OCI-LY7 (cell line): Measurements from ENCODE around the gene HIVEP3. TPM values are rescaled to one million over a fixed set of nuclear protein-coding genes. Genes with fewer than 3 reads are reported as not detected.

Experiments used
- BruUV-seq: library from RNA; stranded (reverse); fragments of 400-500 nt; replicated peaks from 2 replicates; lab custom pipeline; 2021; lab: Mats Ljungman, UMichigan
- CTCF ChIA-PET: fragments of 300-600 bp; sonication (Branson Sonifier 250); formaldehyde crosslinking; loops from one replicate; lab custom pipeline; 2022; ENCODE audit warnings: antibody characterized with exemption; ENCODE audit not compliant: unreplicated experiment; lab: Charles Lee
- POLR2A ChIA-PET: fragments of 300-600 bp; sonication (Branson Sonifier 250); formaldehyde crosslinking; loops from one replicate; lab custom pipeline; 2022; ENCODE audit warnings: antibody characterized with exemption; lab: Charles Lee
- DNase-seq: peaks from one replicate; pipeline ENCODE4 v3.0.0-alpha.2; 2015; ENCODE audit warnings: low spot score
- H2AFZ ChIP-seq: fragments of 200-600 bp; sonication (generic), shearing (Covaris generic); 2 replicates; pipeline ENCODE4 v1.6.1; 2014; ENCODE audit warnings: mild to moderate bottlenecking, antibody characterized with exemption, low read length, moderate library complexity
- H3K27ac ChIP-seq: fragments of 200-600 bp; sonication (generic); 2 replicates; pipeline ENCODE4 v1.5.1; 2014; ENCODE audit warnings: mixed run types, low read depth, mild to moderate bottlenecking, moderate library complexity, low read length, inconsistent platforms; ENCODE audit not compliant: poor library complexity, severe bottlenecking
- H3K36me3 ChIP-seq: fragments of 200-600 bp; sonication (generic); 2 replicates; pipeline ENCODE4 v1.6.1; 2014; ENCODE audit warnings: mild to moderate bottlenecking, antibody characterized with exemption, low read length, moderate library complexity, mixed read lengths; ENCODE audit not compliant: insufficient read depth
- H3K4me1 ChIP-seq: fragments of 200-600 bp; sonication (generic); 2 replicates; pipeline ENCODE4 v1.5.1; 2014; ENCODE audit warnings: mild to moderate bottlenecking, low read length; ENCODE audit not compliant: insufficient read depth, poor library complexity, severe bottlenecking
- H3K4me2 ChIP-seq: fragments of 200-600 bp; sonication (generic); 2 replicates; pipeline ENCODE4 v1.6.1; 2014; ENCODE audit warnings: mild to moderate bottlenecking, low read length
- H3K4me3 ChIP-seq: fragments of 200-600 bp; sonication (generic); 2 replicates; pipeline ENCODE4 v1.5.1; 2014; ENCODE audit warnings: mild to moderate bottlenecking, low read depth, low read length; ENCODE audit not compliant: poor library complexity, severe bottlenecking
- H3K79me2 ChIP-seq: fragments of 200-600 bp; sonication (generic); 2 replicates; pipeline ENCODE4 v1.6.1; 2016; ENCODE audit warnings: low read depth, mild to moderate bottlenecking, low read length, moderate library complexity, mixed read lengths; ENCODE audit not compliant: insufficient read depth
- H3K9me2 ChIP-seq: fragments of 200-600 bp; sonication (generic); 2 replicates; pipeline ENCODE4 v1.6.1; 2016; ENCODE audit warnings: mild to moderate bottlenecking, low read length, mixed read lengths; ENCODE audit not compliant: insufficient read depth
- H3K9me3 ChIP-seq: fragments of 200-600 bp; sonication (generic); 2 replicates; pipeline ENCODE4 v1.6.1; 2014; ENCODE audit warnings: mild to moderate bottlenecking, mixed run types, low read length, mixed read lengths
- H4K20me1 ChIP-seq: fragments of 200-600 bp; sonication (generic); 2 replicates; pipeline ENCODE4 v1.6.1; 2014; ENCODE audit warnings: mild to moderate bottlenecking, antibody characterized with exemption, low read length, moderate library complexity, mixed read lengths; ENCODE audit not compliant: insufficient read depth
- EZH2phosphoT487 ChIP-seq: fragments of 200-600 bp; sonication (generic); IDR thresholded peaks from 2 replicates; pipeline ENCODE4 v1.6.1; 2018; ENCODE audit warnings: low read depth, borderline replicate concordance, mild to moderate bottlenecking, mixed run types, antibody characterized with exemption, low read length, moderate library complexity, mixed read lengths
- intact Hi-C: fragments of 100-400 bp; cut with micrococcal nuclease; formaldehyde crosslinking; loops from one replicate; pipeline ENCODE4 v1.10.0; 2022; ENCODE audit not compliant: unreplicated experiment
- total RNA-seq, 2 experiments: library from RNA; depleted of rRNA in 1 of 2; stranded (reverse); fragments of >200 nt in 1 of 2; shearing (Covaris generic) in 1 of 2; gene quantifications; 2 replicates each; pipeline ENCODE4 v1.2.3, GENCODE V29; 2014 to 2022
- TF ChIP-seq, protein P1 (sequence below): fragments of 200-600 bp; sonication (generic); conservative IDR thresholded peaks from 2 replicates; pipeline ENCODE4 v1.5.1; 2014; ENCODE audit warnings: mild to moderate bottlenecking, antibody characterized with exemption, low read length, moderate library complexity, mixed read lengths

HIVEP3 gene
- total RNA-seq, 2 experiments from 2014 or later = 0.53 to 0.60 TPM

DNA sequence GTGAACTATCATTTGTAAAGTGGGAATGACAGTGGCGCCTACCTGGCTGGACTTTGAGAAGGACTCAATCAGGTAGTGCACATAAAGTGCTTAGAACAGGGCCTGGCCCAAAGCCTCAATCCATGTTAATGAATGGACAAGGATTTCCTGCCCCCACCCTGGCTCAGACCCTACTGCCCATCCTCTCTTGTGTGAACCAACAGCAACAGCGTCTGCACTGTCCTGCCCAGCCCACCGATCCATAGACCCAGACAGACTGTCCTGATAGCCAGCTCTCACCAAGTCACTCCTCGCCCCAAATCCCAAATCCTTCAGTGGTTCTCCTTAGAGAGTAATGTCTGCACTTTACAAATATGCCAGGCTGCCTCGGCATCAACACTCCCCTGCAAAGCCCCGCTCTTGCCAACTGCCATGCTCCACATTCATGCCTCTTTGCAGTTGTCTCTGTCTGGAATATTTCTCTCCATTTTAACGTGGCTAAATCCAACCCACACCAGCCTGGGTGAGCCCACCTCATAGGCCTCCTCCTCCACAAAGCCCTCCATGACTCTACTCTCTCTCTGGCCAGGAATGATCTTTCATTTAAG lies 276.7 kb downstream of the HIVEP3 start:
- intact Hi-C loops = no loop called here
- H3K9me2 ChIP-seq = no peaks in the 10 kb centered on the region
- CTCF ChIA-PET = interaction anchor here (0.6 kb wide), 1 partner anchor 615 kb away, joined by 5 read pairs; no protein-coding TSS in a partner anchor
- no peaks in the 10 kb centered on the region for H4K20me1 ChIP-seq
- H2AFZ ChIP-seq = peak overlapping the region; percentile 19; the same call in 1 of the 2 replicates
- no peaks in the 10 kb centered on the region for H3K79me2 ChIP-seq
- POLR2A ChIA-PET = no interaction called here
- no peak overlapping the region for H3K27ac ChIP-seq
- peaks cover 25% of the 10 kb centered on the region for H3K4me1 ChIP-seq
- H3K4me2 ChIP-seq = peak overlapping the region; percentile 24; the same call in 1 of the 2 replicates
- no peaks in the 10 kb centered on the region for H3K9me3 ChIP-seq
- H3K36me3 ChIP-seq = no peaks in the 10 kb centered on the region
- no peak for DNase-seq
- no peak overlapping the region for H3K4me3 ChIP-seq
- no TSS peak for BruUV-seq
- no peak for TF ChIP-seq EZH2phosphoT487
- TF ChIP-seq, protein P1, sequence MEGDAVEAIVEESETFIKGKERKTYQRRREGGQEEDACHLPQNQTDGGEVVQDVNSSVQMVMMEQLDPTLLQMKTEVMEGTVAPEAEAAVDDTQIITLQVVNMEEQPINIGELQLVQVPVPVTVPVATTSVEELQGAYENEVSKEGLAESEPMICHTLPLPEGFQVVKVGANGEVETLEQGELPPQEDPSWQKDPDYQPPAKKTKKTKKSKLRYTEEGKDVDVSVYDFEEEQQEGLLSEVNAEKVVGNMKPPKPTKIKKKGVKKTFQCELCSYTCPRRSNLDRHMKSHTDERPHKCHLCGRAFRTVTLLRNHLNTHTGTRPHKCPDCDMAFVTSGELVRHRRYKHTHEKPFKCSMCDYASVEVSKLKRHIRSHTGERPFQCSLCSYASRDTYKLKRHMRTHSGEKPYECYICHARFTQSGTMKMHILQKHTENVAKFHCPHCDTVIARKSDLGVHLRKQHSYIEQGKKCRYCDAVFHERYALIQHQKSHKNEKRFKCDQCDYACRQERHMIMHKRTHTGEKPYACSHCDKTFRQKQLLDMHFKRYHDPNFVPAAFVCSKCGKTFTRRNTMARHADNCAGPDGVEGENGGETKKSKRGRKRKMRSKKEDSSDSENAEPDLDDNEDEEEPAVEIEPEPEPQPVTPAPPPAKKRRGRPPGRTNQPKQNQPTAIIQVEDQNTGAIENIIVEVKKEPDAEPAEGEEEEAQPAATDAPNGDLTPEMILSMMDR = no peak

DNA sequence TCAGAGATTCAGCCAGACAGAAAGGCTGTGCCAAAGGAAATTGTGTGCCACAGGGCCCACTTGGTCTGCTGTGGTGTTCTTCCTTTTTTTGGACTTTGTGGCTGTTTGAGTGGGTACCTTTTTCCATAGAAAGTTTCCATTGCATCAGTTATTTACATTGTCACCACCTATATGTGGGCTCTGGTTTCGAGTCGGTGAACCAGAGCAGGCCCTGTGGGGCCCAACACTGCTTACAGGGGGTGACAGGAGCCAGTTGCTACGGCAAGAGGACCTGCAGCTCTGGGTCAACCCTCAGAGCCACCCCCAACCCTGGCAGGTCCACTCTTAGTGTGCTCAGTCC lies 277.3 kb downstream of the HIVEP3 start:
- H3K4me2 ChIP-seq = peak overlapping the region; percentile 24; the same call in 1 of the 2 replicates
- intact Hi-C loops = no loop called here
- ChIA-PET CTCF (no interaction called here), POLR2A (no interaction called here)
- no TSS peak for BruUV-seq
- H3K27ac ChIP-seq = no peak overlapping the region
- H3K4me3 ChIP-seq = no peak overlapping the region
- no peaks in the 10 kb centered on the region for H3K79me2 ChIP-seq
- TF ChIP-seq, protein P1 = no peak
- no peak for TF ChIP-seq EZH2phosphoT487
- no peaks in the 10 kb centered on the region for H3K36me3 ChIP-seq
- no peaks in the 10 kb centered on the region for H3K9me2 ChIP-seq
- H2AFZ ChIP-seq = peak overlapping the region; percentile 19; the same call in 1 of the 2 replicates
- H3K4me1 ChIP-seq = peaks cover 25% of the 10 kb centered on the region
- H3K9me3 ChIP-seq = no peaks in the 10 kb centered on the region
- H4K20me1 ChIP-seq = no peaks in the 10 kb centered on the region
- DNase-seq = peak; percentile 61

- H2AFZ ChIP-seq = peak overlapping the region; percentile 19; the same call in 1 of the 2 replicates
- ChIA-PET POLR2A (no interaction called here), CTCF (no interaction called here)
- peaks cover 25% of the 10 kb centered on the region for H3K4me1 ChIP-seq
- H3K27ac ChIP-seq = no peak overlapping the region
- H3K36me3 ChIP-seq = no peaks in the 10 kb centered on the region
- BruUV-seq = no TSS peak
- no peaks in the 10 kb centered on the region for H3K9me2 ChIP-seq
- peak overlapping the region; percentile 24; the same call in 1 of the 2 replicates for H3K4me2 ChIP-seq
- no peaks in the 10 kb centered on the region for H4K20me1 ChIP-seq
- intact Hi-C loops = no loop called here
- no peak overlapping the region for H3K4me3 ChIP-seq
- no peaks in the 10 kb centered on the region for H3K79me2 ChIP-seq
- TF ChIP-seq, protein P1 = no peak
- no peak for DNase-seq
- H3K9me3 ChIP-seq = no peaks in the 10 kb centered on the region
These were observed 277.8 kb downstream of the HIVEP3 start for GRCh38 chr1:41640756-41641474.
